ENCODE data around the gene PFKFB2.

- TF ChIP-seq CTCF (IDR thresholded peaks at IDR 0.05) (no peak), POLR2A (IDR thresholded peaks at IDR 0.05) (no peak), POLR2AphosphoS5 (IDR thresholded peaks at IDR 0.05) (no peak)
Observed at GRCh38 chr1:207020709-207021107, 32.4 kb upstream of the PFKFB2 start.
